ENCODE results near the gene FZD2. TPM values are rescaled to one million over a fixed set of nuclear protein-coding genes. Genes with fewer than 3 reads are reported as not detected.
A peak's percentile ranks its signal among the peaks of the same experiment; 100 is the strongest.

FZD2 gene
- total and polyA plus RNA-seq, 2 of the 13 experiments (the other 11 are each of a cell fraction or from before 2014, with no cell fraction given): 0.07 to 0.13 TPM

GRCh38 chr17:44556832-44557606, at the start of gene FZD2 (continued):
- 0 out of 2 replicates have a peak, but pooled peaks have one; percentile 33 for TF ChIP-seq ARID4A (CRISPR knock-in tag; IDR thresholded peaks at IDR 0.05; ENCODE audit: borderline replicate concordance)
- TF ChIP-seq ZNF777 (CRISPR knock-in tag; IDR thresholded peaks at IDR 0.05): peak; percentile 96
- TF ChIP-seq GABPB1 (CRISPR knock-in tag; IDR thresholded peaks at IDR 0.05): peak; percentile 16; the same call in 1 of the 2 replicates
- no peak for TF ChIP-seq HNRNPLL (IDR thresholded peaks at IDR 0.05; ENCODE audit: low read depth, low read length, poor library complexity, severe bottlenecking)
- peak; percentile 65 for TF ChIP-seq NFYB (CRISPR knock-in tag; IDR thresholded peaks at IDR 0.05)
- TF ChIP-seq PRDM4 (CRISPR knock-in tag; IDR thresholded peaks at IDR 0.05; ENCODE audit: borderline replicate concordance): peak; percentile 98; the same call in 1 of the 2 replicates
- TF ChIP-seq PCBP1 (IDR thresholded peaks at IDR 0.05; ENCODE audit: borderline replicate concordance, low read depth, low read length): 0 out of 2 replicates have a peak, but pooled peaks have one; percentile 53
- TF ChIP-seq TSC22D2 (CRISPR knock-in tag; IDR thresholded peaks at IDR 0.05; ENCODE audit: borderline replicate concordance): no peak
- TF ChIP-seq KDM5B (CRISPR knock-in tag; IDR thresholded peaks at IDR 0.05; ENCODE audit: borderline replicate concordance): 0 out of 2 replicates have a peak, but pooled peaks have one; percentile 19
- TF ChIP-seq ZBTB7B (CRISPR knock-in tag; IDR thresholded peaks at IDR 0.05): 0 out of 2 replicates have a peak, but pooled peaks have one; percentile 23
- TF ChIP-seq MAFG (CRISPR knock-in tag; IDR thresholded peaks at IDR 0.05): no peak
- TF ChIP-seq PATZ1 (CRISPR knock-in tag; IDR thresholded peaks at IDR 0.05): peak; percentile 14; the same call in 1 of the 2 replicates
- no peak for TF ChIP-seq RAD51 (IDR thresholded peaks at IDR 0.05; ENCODE audit: borderline replicate concordance)
- TF ChIP-seq PRDM10 (CRISPR knock-in tag; IDR thresholded peaks at IDR 0.05; ENCODE audit: low read depth): no peak
